ENCODE measurements around the gene FOXK1.
"Not testable (repeated sequence)": the region's sequence is repeated elsewhere in the genome, so short reads cannot be mapped to it uniquely, and the experiment has no call there.

Gene FOXK1

GRCh38 chr7:4786015-4786414 lies 103.9 kb downstream of the FOXK1 start:
- DNase-seq (ENCODE audit: low read depth in 2 of 2), result no peak

GRCh38 chr7:4787541-4787940 lies 105.4 kb downstream of the FOXK1 start:
- no peak for DNase-seq (ENCODE audit: low read depth in 2 of 2)

DNA sequence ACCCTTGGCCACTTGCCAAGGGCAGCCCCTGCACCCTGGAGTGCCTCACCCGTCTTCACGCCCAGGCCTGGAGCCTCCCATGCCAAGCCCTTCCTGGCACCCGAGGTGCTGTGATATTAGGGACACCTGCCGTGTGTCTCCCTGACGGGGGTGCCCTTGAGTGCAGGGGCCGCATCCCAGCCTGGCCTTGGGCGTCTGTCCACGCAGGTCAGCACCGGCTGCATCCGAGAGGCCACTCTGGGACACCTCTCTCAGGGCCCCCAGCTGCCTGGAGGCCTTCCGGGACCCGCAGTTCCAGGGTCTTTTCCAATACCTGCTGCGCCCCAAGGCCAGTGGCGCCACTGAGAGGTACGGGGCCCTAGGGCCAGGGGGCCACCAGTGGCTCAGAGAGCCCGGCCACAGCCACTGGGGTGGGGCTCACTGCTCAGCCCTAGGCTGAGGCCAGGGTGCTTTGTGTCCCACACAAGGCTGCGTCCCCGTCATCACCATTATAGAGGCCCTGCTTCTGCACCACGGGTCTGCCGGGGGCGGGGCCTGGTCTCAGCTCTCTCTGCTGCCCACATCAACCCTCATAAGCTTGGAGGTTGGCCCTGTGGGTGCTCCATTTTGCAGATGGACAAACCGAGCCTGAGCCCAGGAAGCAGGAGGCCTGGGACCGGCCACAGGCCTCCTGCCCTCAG lies 106.0 kb downstream of the FOXK1 start:
- no peak for DNase-seq (ENCODE audit: low read depth in 2 of 2)

DNA sequence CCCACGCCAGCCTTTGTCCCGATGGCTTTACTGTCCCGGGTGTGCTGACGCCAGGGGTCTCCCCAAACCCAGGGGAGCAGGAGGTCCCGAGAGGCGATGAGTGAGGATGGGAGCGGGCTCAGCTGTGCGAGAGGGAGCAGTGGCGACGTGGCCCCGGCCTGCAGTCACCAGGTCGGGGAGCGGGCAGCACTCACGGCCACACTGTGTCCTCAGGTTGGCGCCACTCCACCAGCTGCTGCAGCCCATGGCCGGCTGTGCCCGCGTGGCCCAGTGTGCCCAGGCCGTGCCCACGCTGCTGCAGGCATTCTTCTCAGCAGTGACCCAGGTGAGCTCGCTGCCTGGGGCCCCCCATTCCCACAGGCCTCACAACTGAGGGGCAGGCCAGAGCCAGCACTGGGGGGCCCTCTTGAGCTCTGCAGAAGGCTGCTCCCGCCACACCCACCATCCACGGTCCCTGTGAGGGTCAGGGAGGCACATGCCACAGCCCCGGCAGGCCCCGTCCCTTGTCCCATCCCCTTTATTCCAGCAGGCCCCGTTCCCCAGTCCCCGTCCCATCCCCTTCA lies 106.6 kb downstream of the FOXK1 start:
- DNase-seq (ENCODE audit: low read depth in 2 of 2), result no peak

GRCh38 chr7:4789194-4790077 lies 107.3 kb downstream of the FOXK1 start:
- DNase-seq (ENCODE audit: low read depth in 2 of 2), result no peak

DNA sequence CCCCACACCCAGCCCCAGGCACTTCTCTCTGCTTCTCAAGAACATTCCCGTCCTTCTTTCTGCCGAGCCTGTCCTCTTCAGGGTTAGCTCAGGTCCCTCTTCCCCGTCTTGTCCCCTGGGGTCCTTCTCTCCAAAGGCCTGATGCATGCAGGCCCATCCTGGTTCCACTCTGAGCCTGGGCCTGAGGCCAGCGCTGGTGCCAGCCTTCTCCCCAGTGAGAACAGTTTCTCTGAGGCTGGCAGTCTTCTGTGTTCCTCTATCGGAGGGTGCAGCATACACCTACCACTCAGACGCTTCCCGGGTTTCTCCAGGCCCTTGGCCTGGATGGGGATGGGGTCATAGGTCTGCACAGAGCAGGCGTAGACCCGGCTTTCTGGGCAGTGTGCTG lies 108.0 kb downstream of the FOXK1 start:
- DNase-seq (ENCODE audit: low read depth in 2 of 2), result no peak

DNA sequence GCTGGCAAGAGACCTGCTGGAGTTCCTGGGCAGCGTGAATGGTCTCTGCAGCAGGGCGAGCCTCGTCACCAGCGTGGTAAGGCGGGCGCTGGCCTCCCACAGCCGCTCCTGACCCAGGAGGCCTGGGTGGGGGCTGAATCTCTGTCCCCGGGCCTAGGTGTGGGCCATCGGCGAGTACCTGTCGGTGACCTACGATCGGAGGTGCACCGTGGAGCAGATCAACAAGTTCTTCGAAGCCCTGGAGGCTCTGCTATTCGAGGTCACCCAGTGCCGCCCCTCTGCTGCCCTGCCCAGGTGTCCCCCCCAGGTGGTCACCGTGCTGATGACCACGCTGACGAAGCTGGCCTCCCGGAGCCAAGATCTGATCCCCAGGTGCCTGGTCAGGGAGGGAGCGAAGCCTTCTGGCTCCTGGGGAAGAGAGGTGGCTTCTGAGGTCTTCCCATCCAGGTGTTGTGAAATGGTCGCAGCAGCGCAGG lies 108.5 kb downstream of the FOXK1 start:
- DNase-seq (ENCODE audit: low read depth in 2 of 2), result no peak

- DNase-seq (ENCODE audit: low read depth in 2 of 2), result no peak
Measured at GRCh38 chr7:4791101-4791737, 109.1 kb downstream of the FOXK1 start.

DNA sequence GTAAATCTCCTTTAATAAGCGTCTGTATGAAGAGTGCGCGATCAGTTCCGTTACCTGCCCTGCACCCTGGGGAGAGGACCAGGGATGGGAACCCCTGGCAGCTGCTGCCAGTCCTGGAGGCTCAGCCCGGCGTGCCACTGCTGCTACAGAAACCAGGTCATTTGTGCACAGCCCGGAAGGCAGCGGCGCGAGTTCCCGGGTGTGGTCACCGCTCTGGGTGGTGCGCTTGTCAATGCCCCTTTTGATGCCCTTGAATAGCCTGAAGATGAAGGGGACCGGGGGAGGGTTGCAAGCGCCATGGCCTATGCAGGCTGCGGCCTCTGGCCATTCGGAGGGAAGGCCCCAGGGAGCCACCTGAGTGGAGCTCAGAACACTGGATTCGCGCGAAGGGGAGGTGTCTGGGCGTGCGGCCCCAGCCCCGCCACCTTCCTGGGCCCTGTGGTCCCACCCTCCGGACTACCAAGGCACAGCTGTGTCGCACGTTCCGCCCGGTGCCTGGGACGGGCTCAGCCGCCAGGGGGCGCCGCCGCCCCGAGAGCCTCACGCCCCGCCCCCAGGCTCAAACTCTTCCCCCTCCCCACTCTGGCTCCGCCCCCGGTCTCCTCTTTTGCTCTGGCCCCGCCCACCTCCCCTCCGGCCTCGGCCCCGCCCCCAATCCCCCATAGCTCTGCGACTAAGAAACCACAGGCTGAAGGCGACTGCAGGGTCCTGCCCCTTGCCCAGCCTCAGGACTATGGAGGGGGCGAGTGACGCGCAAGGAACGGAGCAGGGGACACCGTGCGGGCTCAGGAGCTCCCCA lies 109.8 kb downstream of the FOXK1 start:
- DNase-seq (ENCODE audit: low read depth in 2 of 2), result peak; percentile 72 to 78

GRCh38 chr7:4792537-4793126 lies 110.5 kb downstream of the FOXK1 start:
- peak in 1 of 2 donors; percentile 5 for DNase-seq (ENCODE audit: low read depth in 2 of 2)

DNA sequence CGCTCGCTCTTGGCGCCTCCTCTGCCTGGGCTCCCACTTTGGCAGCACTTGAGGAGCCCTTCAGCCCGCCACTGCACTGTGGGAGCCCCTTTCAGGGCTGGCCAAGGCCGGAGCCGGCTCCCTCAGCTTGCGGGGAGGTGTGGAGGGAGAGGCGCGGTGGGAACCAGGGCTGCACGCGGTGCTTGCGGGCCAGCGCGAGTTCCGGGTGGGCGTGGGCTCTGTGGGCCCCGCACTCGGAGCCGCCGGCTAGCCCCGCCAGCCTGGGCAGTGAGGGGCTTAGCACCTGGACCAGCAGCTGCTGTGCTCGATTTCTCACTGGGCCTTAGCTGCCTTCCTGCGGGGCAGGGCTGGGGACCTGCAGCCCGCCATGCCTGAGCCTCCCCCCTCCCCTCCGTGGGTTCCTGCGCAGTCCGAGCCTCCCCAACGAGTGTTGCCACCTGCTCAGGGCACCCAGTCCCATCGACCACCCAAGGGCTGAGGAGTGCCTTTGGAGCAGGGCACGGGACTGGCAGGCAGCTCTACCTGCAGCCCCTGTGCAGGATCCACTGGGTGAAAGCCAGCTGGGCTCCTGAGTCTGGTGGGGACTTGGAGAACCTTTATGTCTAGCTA lies 111.4 kb downstream of the FOXK1 start:
- DNase-seq (ENCODE audit: low read depth in 2 of 2), result not testable (repeated sequence)

DNA sequence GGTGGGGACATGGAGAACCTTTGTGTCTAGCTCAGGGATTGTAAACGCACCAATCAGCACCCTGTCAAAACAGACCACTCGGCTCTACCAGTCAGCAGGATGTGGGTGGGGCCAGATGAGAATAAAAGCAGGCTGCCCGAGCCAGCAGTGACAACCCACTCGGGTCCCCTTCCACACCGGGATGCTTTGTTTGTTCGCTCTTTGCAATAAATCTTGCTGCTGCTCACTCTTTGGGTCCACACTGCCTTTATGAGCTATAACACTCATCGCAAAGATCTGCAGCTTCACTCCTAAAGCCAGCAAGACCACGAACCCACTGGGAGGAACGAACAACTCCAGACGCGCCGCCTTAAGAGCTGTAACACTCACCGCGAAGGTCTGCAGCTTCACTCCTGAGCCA lies 112.1 kb downstream of the FOXK1 start:
- DNase-seq (ENCODE audit: low read depth in 2 of 2), result not testable (repeated sequence)

GRCh38 chr7:4794591-4795350 lies 112.7 kb downstream of the FOXK1 start:
- DNase-seq (ENCODE audit: low read depth in 2 of 2), result no peak

- DNase-seq (ENCODE audit: low read depth in 2 of 2), result no peak
Measured at GRCh38 chr7:4796453-4796852, 114.4 kb downstream of the FOXK1 start.

- DNase-seq (ENCODE audit: low read depth in 2 of 2), result peak; percentile 40 to 56
Measured at GRCh38 chr7:4797858-4798705, 116.0 kb downstream of the FOXK1 start.

DNA sequence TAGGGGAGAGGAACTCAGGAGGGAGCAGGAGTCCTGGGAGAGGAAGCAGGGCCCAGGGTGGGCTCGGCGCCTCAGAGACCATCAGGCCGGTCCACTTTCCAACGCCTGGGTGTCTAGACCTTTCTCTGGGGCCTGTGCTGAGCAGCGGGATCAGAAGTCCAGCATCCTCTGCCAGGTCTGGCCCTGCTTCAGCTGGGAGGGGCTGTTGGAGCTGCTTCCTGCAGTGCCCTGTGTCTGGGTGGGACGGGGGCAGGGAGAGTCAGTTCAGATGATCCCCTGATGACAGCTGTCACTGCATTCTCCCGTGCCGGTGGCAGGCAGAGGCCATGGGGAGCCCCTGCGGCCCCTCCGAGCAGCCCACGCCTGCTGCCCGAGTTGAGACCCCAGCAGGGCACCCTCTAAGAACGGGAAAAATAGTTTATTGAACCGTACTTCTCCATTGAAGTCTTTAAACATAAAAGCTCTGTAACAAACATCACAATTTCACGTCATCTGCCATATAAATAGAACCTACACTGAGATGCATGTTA lies 116.7 kb downstream of the FOXK1 start:
- no peak for DNase-seq (ENCODE audit: low read depth in 2 of 2)

DNA sequence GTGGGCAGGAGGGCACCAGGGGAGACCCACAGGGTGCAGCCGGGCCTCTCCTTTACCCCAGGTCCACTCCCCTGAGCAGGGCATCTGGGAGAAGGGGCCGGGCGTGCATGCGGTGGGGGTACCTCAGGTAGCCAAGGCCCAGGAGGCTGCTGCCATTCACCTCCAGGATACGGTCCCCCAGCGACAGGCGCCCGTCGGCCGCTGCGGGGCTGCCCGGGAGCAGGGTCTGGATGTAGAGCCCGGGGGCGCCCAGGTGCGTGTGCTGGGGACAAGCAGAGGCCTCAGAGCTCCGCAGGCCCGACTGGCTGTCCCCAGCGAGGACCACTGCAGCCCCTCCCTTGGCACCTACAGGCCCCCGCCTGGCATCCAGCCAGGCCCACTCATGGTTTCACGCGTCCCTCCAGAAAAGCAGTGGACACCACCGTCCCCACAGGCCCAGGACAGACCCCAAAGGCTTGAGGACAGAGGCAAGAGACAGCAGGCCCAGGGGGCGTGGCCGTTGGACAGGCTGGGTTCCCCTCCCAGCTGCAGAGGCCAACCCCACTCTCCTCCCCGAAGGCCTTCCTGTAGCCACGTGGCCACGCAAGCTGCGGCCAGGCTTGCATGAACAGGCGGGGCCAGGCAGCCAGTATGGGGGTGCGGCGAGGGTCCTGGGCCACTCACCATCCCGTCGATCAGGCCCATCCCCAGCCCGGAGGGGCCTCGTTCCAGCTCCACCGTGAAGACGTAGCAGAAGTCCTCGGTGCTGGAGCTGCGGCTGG lies 117.6 kb downstream of the FOXK1 start:
- DNase-seq (ENCODE audit: low read depth in 2 of 2), result no peak

- no peak for DNase-seq (ENCODE audit: low read depth in 2 of 2)
Measured at GRCh38 chr7:4800487-4800886, 118.4 kb downstream of the FOXK1 start.
